NCI-H774 (cell line): Measurements from ENCODE around the gene RALGPS1.

Source experiments
- DNase-seq: peaks from one replicate; lab custom pipeline; 2025; lab: John Stamatoyannopoulos, UW

Gene RALGPS1

DNA sequence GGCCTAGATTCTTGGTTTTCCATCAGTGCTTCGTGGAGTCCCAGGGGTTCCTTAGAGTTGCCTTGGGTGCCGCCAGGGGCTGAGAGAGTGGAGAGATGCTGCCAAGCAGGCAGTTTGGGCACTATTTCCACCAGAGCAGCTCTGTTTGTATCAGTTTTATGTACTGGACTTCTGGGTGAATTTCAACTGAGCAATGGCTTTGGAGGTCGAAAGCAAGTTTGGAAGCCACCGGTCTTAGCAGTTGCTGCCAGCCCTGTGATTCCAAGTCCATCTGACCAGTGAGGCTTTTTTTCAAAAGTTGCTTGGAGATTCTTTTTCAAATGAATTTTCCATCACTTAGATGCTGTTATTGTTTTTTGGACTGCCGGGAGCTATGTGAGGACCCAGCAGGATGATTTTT lies 139.4 kb downstream of the RALGPS1 start:
- no peak for DNase-seq

DNA sequence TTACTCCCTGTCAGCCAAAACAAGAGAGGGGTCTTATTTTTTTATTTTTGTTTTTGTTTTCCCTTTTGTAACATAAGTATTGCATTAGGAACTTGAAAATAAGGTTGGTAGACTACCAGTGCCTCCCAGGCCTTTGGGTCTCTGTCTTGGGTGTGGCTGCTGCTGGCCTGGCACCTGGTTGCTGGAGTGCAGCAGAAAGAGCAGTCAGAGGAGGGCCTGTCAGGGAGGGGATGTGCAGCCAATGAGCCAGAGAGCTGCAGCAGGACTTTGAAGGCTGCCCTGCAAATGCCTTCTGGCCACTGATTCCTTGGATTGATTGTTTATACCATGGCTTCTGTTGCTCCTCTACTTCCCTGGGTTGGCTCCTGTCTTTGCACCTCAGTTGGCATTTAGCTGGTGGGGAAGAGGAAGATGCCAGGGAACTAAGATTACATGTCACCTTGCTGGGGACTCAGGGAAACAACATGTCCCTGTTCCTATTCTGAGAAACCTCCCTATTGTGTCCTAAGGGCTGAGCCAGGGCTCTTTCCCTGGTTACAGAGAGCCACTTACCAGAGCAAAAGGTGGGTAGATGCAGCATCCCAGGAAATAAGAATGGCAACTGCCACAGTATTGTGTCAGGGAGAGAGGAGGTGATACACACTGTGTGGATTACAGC lies 141.3 kb downstream of the RALGPS1 start:
- no peak for DNase-seq

DNA sequence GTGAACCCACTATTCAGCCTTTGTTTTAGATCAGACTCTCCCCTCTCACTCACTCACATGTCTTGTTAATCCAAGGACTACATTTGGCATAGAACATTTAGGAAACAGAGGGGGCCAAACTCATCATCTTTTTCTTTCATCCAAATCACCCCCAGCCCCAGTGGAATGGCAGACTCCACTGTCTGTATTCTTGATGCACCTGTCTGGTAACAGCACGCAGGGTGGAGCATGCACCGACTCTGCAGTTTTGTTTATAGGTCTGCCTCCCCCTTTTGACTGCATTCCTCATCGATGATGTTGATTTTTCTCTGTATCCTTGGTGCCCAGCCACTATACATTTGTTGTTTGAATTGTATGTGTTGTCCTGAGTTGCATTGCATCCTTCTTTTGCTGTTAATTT lies 141.9 kb downstream of the RALGPS1 start:
- DNase-seq, result no peak

DNA sequence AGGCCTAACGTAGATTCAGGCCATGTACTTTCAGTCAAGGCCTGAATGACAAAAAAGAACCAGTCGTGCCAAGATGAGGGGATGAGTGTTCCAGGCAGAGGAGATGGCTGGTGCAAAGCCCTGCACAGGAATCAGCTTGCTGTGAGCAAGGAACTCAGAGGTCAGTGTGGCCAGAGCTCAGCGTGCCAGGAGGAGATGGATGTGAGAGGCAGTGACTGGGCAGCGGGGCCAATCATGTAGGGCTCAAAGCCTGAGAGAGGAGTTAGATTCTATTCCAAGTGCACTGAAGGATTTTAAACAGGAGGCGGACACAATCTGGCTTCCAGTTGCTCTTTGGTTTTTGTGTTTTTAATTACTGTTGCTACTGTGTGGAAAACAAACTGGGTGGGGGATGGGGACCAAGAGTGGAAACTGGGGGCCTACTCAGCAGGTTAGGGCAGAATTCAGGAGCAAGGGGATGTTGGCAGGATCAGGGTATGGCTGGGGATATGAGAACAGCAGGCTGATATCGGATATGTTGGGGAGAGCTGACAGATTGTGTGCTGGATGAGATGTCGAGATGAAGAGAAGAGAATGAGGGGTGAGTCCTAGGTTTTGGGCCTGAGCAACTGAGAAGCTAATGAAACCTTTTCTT lies 143.5 kb downstream of the RALGPS1 start:
- no peak for DNase-seq

DNA sequence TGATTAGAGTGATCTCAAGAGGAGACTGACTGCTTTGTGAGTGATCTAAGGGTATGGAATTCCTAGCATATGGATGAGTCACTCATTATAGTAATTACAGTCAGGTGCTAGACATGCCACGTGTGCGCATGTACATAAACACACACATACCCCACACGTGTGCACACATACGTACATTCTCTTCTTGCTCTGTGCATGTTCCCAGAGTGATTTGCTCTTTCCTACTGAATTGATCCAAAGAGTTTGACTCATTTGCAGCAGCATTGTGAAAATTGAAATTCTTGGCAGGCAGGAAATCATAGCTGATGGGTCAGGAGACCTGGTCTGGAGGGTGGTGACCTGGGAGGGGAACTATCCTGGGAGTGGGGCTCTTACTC lies 144.1 kb downstream of the RALGPS1 start:
- no peak for DNase-seq

DNA sequence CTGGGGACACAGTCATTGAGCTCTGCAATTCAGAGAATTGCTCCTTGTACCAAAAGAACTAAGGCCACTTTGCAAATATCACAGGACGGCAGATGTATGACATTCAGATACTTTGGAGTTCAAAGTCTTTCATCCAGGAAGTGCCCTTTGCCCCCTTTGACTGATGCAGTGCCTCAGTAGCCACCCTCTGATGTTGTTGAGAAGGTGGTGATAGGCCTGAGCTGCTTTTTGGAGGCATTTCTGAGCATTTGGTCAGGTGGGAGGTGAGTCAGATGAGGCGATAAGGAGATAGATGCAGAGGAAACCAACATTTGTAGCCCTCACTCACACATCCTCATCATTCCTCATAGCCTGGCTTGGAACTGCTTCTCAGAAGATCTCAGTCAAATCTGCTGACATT lies 144.4 kb downstream of the RALGPS1 start:
- no peak for DNase-seq

DNA sequence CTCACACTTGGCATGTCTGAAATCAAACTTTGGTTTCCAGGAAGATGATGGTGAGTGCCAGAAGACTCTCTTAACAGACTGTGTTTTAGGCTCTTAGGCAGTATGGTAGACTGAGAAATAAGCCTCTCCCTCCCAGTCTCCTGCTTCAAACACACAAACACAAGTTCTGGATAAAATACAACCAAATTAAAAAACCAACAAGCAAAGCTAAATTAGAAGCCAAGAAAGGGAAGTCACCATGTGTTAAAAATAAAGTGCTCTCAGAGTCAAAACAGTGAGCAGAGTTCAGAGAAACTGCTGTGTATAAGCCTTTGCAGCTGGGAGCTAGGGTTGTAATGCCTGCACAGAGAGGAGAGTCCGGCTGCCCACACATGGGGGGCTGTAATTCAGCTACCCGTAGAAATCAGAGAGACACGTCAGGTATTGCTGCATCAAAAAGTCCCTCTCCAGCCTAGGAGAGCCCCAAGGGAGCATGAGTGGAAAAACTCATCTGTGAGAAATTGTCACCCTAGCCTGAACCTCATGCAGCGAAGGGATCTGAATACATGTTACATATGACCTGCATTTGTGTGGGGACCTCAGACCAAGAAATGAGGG lies 145.3 kb downstream of the RALGPS1 start:
- DNase-seq, result no peak

DNA sequence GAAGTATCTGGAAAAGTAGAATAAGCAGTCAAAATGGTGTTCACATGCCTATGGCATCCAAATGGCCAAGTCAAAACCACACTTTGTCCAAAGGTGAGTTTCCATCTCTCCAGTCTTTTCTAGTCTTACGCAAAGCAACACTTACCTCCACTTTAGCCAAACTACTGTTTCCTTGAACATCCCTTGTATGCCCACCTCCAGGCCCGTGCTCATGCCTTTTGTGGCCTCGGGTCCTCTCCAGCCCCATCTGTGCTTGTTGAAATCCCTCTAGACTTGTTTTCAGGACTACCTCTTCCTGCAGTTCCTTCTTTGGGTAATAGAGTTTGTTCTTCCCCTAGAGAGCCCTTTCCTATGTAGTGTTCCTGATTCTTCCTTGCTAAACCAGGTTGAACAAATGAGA lies 146.8 kb downstream of the RALGPS1 start:
- DNase-seq, result no peak

DNA sequence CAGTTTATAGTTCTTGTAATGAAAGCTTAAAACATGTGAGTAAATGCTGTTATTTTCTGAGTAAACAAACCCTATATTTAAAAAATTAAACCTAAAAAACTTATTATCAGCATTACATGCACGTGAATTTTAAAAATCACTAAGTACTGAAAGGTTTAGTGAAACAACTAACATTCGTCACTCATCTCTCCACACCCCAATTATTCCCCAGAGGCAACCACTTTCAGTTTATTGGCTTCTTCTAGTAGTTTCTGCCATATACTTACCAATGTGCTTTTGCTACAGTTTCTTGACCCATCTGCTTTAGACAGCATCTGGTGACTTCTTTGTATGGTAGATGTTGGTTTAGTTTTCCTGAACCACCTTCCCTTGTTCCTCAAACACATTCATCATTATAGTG lies 149.8 kb downstream of the RALGPS1 start:
- DNase-seq, result no peak

DNA sequence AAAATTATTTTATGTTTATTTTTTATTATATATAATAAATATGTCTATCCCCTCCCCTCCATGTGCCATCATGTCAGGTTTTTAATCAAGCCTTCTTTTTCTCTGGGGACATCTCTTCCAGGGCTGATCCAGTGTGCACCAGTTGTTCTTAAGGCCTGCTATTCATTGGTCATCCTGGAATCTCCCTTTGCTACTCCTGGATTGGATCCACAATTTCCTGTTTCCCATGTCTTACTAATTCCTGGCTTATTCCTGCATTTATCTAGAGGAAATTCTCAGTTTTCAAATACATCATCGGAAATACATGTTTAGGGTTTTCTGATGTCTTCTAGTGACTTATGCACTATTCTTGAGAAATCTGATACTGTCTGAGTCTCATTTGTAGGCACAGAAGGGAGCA lies 151.0 kb downstream of the RALGPS1 start:
- DNase-seq, result no peak

DNA sequence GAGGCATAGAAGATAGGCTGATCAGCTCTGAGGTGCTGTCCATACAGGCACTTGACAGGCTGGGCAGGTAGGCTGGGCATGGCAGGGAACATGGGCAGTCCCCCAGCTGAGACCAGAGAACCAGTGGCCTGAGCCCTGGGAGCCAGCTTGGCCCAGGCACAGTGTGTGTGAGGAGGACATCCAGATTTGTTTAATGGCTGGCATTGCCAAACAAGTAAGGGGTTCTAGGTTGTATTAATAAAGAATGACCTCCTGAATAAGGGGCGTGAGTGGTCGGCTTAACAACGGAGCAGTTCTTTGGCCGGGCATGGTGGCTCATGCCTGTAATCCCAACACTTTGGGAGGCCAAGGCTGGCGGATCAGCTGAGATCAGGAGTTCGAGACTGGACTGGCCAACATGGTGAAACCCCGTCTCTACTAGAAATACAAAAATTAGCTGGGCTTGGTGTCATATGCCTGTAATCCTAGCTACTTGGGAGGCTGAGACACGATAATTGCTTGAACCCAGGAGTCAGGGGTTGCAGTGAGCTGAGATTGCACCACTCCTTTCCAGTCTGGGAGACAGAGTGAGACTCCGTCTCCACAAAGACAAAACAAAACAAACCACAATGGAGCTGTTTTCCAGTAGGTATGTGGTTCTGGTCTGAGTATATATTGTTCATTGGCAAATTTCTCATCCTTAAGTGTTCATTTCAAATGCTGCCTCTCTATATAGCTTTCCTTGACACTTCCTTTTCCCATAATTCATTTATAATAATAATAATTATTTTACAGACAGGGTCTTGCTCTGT lies 151.7 kb downstream of the RALGPS1 start:
- DNase-seq, result no peak

DNA sequence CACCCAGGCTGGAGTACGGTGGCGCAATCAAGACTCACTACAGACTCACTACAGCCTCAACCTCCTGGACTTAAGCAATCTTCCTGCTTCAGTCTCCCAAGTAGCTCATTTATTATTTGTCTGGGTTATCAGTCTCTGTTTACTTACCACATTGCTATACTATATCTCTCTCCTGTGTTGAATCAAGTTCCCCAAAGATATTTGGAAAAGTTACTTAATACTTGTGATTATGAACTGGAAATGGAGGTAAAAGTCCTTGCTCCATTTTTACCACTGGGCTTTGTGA lies 152.2 kb downstream of the RALGPS1 start:
- no peak for DNase-seq

DNA sequence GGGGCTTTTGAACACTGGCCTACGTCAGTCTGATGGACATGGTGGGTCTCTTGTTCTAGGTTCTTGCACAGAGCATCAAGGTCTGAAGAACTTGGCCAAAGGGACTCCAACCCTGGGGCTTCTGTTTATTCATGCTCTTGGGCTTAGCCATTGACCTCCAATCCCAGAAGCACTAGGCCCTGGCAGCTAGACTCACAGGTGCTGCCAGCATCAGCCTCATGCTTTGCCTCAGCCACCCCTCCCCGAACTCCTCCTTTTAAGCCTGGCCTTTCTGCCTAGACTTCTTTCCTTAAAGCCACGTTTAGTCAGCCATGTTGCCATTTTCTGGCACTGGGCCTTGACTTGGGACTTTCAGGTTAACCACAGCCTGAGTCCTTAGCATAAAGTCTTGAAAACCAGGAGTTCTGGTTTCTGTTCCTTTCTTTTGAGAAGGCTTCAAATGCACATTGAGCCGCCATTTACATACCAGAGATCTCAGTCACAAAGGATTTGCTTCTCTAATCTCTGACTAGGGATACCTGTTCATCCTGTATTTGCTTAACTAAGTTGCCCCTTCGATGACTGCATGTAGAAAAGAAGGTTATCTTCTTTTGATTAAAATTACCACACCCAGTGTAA lies 153.1 kb downstream of the RALGPS1 start:
- DNase-seq, result no peak

DNA sequence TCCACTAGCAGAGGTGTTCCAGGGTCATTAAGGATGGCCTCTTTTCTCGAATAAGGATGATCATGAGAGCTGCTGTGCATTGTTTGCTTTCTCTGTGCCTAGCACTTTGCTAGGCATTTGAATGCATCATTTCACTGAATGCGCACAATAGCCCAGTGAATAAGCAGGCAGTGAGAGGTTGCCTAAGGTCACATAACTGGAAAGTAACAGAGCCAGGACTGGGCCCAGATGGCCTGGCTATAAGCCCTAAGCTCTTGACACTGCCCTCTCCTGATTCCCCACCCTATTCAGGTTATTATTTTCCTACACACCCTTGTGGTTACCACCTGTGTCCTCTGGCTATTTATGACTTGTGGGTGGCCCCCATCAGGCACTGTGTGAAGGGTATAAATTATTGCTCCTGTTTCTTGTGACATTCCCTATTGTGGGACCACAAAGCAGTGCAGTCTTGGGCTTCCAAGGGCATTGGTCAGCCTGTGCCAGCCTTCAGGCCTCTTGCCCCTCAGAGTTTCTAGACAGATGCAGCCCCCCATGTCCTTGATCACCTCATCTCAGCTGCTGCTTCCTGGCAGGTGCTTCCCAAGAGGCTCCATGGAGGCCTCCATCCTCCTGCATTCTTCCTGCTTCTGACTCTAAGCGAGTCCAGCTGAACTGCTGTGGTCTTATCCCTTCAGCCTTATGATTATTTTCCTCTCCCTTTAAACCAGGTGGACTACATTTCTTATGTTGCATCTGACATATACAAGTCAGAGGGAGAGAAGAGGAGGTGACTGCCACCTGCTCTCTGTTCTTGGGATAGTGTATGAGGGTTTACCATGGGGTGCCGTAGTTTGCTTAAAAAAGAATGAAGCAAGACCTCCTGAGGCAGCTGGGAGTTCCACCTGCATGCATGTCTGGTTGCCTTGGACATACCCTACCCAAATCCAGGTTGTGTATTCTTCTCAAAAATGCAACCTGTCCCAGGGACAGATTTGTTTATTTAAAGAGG lies 160.3 kb downstream of the RALGPS1 start:
- DNase-seq, result peak; percentile 86

DNA sequence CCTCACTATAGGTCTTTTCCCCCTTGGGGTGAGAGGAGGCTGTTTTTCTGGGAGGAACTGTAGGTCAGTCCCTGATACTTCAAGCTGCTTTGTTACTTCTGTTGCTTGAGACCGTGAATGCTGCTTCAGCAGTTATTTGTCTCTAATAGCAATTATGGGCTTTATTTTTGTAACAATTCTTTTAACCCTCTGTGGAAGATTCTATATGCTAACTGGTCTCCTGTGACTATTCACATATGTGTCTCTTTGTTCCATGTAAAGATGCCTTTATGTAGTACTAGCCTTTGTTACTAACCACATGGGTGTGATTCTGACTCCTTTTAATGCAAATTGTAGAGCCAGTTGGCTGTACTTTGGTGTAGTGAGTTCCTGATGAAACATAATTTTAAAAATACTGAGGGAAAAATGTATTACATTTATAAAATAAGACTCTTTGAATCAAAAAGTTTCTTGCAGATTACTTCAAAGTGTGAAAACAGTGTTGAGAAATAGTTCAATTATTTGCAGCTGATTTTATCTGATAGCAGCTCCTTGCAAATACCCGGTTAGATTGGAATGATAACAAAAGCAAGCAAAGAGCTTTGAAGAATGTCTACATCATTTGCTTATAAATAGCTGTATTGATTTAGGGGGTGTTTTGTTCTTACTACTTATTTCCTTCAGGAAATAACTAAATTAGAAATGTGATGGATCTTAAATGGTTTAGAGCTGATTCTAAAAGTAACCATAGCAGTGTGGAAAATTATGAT lies 161.2 kb downstream of the RALGPS1 start:
- no peak for DNase-seq

DNA sequence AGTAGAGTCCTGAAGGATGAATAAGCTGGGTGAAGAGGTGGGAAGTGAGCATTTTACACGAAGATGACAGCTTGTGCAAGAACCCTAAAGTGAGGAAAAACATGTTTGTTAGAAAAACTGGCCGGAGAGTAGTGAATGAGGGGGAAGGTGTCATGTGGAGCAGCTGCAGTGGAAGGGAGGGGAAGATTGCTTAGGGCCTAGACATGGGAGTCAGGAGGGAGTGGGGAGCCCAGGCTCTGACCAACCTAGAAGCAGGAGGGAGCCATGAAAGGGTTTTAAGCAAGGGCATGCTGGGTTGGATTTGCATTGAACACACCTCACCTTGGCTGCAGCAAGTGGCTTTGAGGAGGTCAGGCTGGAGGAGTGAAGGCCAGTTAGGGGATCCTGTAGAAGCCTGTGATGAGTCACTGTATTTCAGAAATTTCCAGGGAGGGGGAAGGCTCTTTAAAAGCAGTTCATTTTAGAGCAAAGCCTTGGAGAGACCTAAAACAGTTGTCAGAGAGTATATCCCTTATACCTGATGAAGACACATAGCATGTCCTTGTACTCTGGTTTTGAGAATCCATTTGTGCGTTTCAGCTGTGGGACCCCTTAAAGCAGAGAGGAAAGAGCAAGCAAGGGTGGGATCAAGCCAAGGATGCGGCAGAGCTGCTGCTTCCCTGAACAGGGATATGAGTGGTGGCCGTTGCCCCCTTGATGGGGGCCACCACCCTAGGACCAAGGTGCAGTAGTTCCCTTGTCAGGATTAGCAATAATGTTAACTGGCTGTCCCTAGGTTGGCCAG lies 162.5 kb downstream of the RALGPS1 start:
- DNase-seq, result no peak

DNA sequence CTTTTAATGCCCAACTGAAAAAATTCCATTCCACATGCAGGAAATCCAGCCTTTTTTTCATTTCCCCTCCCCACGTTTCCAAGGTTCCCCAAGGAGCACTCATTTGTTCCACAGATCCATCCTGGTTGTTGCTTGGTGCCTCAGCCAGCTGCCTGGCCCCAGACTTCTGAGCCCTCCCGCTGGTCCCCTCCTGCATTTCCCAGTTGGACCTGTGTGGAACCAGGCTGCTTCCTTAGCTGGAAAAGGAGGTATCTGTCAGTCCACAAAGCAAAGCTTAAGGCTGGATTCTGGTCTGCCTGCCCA lies 163.0 kb downstream of the RALGPS1 start:
- DNase-seq, result no peak

DNA sequence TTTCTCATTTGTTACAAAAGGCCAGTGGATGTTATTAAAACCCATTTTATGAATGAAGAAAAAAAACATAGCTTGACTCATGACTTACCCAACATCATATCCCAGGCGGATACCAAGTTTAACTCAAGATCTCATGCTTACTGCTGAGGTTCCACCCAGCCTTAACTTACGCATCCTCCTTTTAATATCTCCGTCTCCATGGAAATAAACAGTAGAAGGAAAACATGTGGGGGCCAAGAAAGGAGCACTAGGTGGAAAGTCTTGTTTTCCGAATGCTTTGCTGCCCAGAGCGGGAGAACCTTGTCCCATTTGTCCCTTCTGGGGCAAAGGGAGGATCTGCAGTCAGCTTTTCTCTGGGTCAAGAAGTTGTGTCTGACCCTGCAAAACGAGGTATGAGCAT lies 163.8 kb downstream of the RALGPS1 start:
- no peak for DNase-seq

DNA sequence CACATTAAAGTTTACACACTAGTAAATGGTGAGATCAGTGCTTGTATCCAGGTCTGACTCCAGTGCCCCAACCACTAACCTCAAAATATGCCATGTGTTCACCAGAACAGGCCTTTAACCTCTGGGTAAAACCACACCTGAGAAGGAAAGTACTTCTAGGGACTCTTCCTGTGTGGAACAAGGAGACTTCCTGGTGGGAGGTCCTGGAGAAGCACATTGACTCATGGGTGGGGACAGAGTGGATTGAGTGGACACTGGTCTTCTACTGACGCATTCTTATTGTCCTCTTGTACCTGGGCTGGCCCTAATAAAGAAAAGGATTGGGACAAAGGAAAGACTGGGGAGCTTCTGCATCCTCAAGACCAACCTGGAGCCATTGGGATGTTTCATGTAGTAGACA lies 164.4 kb downstream of the RALGPS1 start:
- DNase-seq, result no peak

DNA sequence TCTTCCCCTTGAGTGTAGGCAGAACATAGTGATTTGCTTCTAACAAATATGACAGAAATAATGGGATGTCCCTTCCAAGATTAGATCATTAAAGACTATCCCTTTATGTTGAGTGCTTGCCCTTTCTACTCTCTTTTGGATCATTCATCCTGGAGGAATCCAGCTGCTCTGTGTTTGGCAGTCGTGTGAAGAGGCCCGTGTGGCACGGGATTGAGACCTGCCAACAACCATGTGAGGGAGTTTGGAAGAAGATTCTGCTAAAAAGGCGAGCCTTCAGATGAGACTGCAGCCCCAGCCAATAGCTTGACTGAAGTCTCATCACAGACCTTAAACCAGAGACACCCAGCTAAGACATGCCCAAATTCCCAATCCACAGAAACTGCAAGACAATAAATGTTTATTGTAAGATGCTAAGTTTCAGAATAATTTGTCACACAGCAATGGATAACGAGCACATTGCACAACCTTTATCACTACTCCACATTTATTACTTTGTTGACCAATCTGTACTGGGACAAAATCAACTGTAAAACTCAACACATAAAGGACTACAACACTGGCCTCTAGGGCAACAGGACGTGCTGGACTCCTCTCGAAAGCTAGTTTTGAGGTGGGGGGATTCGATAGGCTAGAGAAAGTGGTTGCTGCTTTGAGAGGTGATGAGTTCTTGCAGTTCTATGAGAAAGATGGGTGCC lies 165.0 kb downstream of the RALGPS1 start:
- DNase-seq, result no peak
